Left kidney (tissue), 2 donors: ENCODE data around the gene LITAF. TPM values are rescaled to one million over a fixed set of nuclear protein-coding genes. Genes with fewer than 3 reads are reported as not detected.
"Not testable (repeated sequence)": the region's sequence is repeated elsewhere in the genome, so short reads cannot be mapped to it uniquely, and the experiment has no call there.

Experiments used
- DNase-seq: peaks from one replicate; pipeline ENCODE4 v3.0.0-alpha.2; 2013
- polyA plus RNA-seq: library from polyadenylated mRNA; unstranded; fragments of 120-200 nt; gene quantifications from one replicate; pipeline ENCODE4 v1.2.1, GENCODE V29; 2013; ENCODE audit not compliant: insufficient read length

The LITAF gene
- polyA plus RNA-seq, 1 donor, result 103 TPM

DNA sequence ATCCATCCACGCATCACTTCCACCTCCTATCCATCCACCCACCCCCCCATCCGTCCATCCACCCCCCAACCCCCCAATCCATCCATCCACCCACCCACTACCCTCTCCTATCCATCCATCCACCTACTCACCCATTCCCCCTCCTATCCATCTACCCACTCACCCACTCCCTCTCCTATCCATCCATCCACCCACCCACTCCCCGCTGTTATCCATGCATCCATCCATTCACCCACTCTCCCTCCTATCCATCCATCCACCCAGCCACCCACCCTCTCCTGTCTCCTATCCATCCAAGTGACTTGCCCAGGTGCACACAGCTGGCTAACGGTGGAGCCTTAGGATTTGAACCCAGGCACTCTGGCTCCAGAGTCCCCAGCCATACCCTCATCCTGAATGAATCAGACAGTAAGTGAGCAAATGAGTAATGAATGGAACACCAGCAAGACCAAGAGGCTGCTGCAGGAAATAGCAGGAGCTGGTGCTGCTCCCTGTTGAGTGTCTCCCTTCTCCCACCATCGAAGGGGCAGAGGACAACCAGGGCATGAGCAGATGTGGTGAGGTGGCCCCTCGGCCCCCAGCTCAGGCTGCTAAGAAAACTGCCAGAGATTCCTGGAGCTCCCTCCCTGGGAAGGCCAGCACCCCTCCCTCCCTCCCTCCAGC is 62.5 kb downstream of the LITAF start:
- DNase-seq, result no peak

DNA sequence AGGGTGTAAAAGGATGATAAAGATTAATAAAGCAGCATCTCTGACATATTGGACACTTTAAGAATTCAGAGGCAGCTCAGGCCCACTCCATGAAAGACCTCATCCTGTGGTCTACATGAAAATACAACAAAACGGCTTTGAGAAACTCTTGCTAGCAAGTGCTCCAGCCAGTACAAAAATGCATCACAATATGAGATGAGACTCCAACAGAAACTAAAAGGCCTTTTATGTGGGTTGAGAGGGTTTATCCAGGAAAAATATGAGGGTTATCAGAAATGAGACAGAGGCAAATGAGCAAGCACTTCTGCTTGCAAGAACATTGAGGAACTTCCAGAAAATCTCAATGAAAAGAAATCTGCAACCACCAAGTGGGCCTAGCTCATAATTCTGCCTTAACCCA is 65.7 kb downstream of the LITAF start:
- DNase-seq, result no peak

- no peak for DNase-seq
These were observed 66.3 kb downstream of the LITAF start for GRCh38 chr16:11520442-11520841.

GRCh38 chr16:11517961-11518360 is 68.8 kb downstream of the LITAF start:
- DNase-seq, result no peak

DNA sequence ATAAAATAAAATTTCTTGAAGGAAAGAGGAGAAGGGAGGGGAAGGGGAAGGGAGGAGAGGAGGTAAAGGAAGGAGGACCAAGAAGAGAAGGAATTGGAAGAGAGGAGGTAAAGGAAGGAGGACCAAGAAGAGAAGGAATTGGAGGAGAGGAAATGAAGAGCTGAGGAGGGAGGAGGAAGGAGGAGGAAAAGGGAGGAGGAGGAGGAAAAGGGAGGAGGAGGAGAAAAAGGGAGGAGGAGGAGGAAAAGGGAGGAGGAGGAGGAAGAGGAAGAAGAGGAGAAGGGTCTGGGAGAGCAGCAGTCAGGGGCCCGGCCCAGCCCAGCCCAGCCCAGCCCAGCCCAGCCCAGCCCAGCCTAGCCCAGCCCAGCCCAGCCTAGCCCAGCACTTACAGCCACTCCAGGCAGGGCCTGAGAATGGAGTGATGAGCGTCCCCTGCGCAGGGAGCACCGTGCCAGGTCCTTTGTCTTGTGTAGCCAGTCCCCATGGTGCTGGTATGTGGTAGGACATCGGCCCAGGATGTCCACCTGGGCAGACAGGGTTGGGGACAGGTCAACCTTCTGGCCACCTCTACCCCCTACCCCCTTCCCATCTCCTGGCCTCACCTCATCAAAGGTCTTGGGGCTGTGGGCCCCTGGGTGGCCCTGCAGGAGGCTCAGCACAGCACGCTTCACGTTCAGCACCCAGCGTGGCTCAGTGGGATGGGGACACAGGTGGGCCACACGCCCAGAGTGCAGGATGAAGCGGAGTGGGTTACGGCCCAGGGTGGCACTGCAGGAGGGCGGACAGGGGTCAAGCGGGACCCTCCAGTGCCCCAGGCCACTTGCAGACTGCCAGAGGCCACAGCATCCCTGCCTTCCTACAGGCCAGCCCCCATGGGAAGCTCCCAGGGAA is 70.9 kb downstream of the LITAF start:
- DNase-seq, result no peak

GRCh38 chr16:11514283-11514682 is 72.4 kb downstream of the LITAF start:
- no peak for DNase-seq

DNA sequence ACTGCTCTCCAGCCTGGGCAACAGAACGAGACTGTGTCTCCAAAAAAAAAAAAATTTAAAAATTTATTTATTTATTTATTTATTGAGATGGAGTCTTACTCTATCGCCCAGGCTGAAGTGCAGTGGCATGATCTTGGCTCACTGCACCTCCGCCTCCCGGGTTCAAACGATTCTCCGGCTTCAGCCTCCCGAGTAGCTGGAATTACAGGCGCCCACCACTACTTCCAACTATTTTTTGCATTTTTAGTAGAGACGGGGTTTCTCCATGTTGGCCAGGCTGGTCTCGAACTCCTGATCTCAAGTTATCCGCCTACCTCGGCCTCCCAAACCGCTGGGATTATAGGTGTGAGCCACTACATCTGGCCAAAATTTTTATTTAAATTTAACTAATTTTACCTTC is 73.4 kb downstream of the LITAF start:
- DNase-seq, result not testable (repeated sequence)

GRCh38 chr16:11511801-11512200 is 74.9 kb downstream of the LITAF start:
- DNase-seq, result no peak

DNA sequence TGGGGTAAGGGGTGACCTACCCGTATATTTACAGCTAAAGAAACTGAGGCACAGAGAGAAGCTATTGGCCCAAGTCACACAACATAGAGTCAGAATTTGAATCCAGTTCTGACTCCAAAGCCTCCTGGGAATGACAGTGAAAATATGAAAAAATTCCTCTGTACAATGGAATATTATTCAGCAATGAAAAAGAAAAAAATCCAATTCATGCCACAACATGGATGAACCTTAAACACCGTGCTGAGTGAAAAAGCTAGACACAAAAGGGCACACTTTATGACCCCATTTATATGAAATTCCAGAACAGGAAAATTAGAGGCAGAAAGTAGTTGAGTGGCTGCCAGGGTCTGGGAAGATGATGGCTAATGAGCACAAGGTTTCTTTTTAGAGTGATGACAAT is 75.4 kb downstream of the LITAF start:
- no peak for DNase-seq

- no peak for DNase-seq
These were observed 76.3 kb downstream of the LITAF start for GRCh38 chr16:11510178-11510973.

DNA sequence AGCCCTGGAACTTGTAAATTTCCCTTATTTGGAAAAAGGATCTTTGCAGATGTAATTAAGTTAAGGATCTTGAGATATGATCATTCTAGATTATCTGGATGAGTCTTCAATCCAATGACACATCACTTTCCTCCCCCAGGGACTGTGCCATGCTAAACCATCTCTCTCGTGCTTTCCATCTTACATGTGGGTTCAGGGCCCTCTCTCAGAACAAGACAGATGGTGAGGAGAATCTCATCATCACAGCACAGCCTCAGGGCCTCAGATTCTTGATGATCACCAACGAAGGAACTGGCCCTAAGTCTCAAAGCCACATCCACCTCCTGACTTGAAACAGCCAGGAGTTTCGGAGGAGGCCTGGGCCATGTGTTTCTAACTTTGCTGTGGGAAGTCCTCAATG is 78.7 kb downstream of the LITAF start:
- no peak for DNase-seq

DNA sequence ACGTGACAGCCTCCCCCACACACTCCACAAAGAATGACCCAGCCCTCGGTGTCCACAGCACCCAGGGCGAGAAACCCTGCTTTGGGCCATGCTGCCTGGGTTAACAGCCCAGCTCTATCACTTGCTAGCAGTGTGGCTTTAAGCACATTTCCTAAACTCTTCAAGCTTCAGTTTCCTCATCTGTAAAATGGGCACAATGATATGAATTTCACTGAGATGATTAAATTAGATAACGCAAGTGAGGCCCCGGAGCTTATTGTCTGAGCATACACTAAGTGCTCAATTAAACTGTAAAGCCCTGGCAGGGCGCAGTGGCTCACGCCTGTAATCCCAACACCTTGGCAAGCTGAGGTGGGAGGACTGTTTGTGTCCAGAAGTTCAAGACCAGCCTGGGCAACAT is 79.4 kb downstream of the LITAF start:
- no peak for DNase-seq

DNA sequence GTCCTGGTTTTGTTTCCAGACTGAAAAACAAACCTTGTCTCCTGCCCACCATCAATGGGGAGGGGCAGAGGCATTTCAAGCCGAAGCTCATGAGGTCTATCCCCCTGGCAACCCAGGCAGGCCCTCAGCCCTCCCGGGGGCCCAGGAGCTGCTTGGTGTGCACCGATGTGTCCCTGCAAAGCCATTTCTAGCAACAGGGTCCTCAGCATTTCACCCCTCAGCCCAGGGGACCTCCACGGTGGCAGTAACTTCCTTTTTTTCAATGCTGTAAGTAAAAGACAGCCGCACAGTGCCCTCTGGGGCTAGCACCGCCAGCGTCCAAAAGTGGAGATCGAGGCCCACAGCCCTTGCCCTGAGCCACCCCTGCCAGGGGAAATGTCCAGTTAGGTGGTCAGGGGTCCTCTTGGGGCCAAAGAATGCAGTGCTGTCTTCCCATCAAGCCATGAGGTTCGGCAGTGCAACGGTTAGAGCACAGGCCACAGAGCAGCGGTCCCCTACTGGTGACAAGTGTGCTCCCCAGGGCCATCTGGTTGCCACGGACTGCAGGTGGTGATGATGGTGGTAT is 79.9 kb downstream of the LITAF start:
- no peak for DNase-seq

DNA sequence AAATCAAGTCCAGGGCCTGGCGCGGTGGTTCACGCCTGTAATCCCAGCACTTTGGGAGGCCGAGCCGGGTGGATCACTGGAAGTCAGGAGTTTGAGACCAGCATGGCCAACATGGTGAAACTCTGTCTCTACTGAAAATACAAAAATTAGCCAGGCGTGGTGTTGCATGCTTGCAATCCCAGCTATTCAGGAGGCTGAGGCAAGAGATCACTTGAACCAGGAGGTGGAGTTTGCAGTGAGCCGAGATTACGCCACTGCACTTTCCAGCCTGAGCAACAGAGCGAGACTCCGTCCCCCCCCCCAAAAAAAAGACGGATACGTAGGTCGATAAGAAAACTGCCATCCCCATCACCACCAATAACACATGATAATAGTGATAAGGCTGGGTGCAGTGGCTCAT is 82.5 kb downstream of the LITAF start:
- DNase-seq, result not testable (repeated sequence)

DNA sequence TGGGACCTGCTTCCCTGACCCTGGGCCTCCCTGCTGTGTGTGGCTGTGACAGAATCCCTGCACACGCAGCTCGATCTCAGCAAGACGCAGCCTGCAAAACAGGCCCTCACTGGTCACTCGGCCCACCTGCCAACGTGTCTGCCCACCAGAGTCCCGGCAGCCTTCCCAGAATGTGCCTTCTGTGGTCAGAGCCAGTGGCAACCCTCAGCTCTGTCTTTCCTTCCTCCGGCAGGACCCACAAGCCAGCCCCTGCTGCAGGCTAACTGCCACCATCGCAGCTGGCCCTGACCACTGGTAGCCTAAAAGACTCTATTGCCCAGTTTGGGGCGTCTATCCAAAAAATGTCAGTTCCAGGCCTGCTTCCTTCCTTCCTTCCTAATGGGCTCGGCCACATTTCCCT is 83.2 kb downstream of the LITAF start:
- DNase-seq, result no peak

DNA sequence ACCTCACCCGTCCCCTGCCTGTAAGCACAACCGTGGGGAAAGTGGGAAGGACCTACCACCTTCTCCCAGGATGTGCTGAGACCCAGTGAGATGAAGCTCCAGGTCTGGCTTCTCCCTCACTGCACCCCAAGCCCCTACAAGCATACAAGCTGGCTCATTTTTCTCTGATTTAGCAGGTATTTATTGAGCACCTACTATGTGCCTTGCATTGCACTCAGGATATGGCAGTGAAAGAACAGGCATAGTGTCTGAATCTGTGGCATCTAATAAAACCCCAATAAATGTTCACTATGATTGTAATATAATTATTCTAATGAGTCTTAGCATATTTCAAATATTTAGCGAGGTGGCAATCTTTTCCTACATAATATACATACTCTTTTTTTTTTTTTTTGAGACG is 84.5 kb downstream of the LITAF start:
- DNase-seq, result no peak

DNA sequence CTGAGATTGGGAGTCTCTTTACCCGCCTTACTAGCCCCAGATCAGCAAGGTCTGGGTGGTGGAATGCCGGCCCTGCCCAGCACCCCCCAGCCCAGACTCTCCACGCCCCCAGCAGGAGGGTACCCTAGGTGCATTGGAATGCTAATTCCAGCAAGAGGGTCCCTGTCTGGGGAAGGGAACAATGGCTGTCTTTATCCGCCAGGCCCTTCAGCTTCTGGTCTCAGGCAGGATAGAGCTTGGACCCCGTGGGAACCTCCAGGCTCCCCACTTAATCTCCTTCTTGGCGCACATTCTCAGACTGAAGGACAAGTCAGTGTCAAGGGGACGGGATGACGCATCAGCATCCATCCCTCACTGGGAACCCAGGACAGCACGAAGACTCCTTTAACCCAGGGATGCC is 85.1 kb downstream of the LITAF start:
- DNase-seq, result no peak

- DNase-seq, result no peak
These were observed 85.9 kb downstream of the LITAF start for GRCh38 chr16:11500700-11501346.

DNA sequence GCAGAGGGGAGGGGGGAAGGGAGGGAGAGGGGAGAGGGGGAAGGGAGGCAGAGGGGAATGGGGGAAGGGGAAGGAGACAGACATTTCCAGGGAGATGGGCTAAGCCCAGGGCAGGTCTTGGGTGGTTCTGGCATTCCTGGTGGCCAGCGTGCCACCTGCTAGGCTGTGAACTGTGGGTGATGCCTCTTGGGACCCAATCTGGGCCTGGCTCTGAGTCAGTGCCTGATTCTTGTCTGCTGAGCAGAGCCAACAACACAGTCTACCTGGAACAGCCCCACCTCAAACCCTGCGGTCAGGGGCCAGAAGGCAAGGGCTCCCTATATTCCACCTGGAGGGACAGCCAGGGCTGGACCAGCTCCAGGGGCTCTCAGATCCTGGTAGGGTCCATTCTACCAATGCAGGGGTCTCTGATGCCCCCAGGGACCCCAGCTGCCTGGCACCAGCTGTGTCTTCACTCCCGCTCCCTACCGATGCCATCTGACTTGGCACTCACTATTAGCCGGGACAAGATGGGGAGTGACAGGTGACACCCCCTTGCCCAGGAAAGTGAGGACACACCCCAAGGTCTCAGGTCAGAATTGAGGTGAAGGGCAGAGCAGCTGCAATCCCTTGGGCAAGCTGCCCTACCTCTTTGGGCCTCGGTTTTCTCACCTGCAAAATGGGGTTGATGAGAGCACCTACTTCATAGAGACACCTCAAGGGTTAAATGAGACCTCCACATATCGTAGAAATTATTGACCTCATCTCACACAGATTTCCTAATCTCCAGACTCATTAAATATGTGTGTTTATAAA is 87.2 kb downstream of the LITAF start:
- DNase-seq, result no peak

DNA sequence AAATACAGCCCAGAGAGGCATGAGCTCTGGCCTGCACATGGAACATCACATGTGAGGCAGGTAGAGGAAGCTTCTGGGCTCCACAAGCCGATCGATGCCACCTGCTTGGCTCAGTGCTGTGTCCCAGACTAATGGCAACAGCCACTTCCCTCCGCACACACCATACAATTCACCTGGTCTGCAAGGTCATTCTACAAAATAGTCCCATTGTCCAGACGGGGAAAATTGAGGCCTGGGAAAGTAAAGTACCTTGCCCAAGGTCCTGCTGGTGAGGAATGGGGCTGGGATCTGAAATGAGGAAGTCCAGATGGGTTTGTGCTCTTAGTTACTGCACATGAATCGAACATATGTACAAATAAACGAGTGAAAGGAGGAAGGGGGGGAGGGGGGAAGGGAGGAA is 88.0 kb downstream of the LITAF start:
- DNase-seq, result no peak

DNA sequence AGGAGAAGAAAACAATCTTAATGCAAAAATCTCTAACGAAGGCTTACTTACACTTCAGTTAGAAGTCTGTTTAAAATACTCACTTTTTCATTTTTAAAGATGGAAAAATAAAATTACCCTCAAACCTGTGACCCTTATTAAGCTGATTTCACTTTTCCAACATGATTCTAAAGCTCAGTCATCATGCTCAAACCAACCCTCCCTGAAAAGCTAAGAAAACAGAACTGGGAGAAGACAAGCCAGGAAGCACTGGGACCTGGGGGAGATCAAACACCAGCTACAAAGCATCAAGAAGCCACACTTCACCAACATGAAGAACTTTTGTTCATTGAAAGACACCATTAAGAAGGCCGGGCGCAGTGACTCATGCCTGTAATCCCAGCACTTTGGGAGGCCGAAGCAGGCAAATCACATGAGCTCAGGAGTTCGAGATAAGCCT is 88.8 kb downstream of the LITAF start:
- DNase-seq, result no peak
